Sigmoid colon (tissue), 7 donors: ENCODE results near the gene HIF1A. TPM values are rescaled to one million over a fixed set of nuclear protein-coding genes. Genes with fewer than 3 reads are reported as not detected.

ENCODE experiments used
- DNase-seq: peaks from one replicate; pipeline ENCODE4 v3.0.0-alpha.2; 2019
- H3K27ac ChIP-seq, 4 donors: fragments of 200-600 bp; sonication (generic); one replicate each; pipeline ENCODE4 v1.5.1; 2016 to 2019; ENCODE audit warnings: mild to moderate bottlenecking in 1 of 4
- H3K27me3 ChIP-seq, 3 donors: fragments of 200-600 bp; sonication (generic); one replicate each; pipeline ENCODE4 v1.5.1; 2019; ENCODE audit warnings: mild to moderate bottlenecking in 1 of 3
- H3K36me3 ChIP-seq, 4 donors: fragments of 200-600 bp; sonication (generic); one replicate each; pipeline ENCODE4 v1.5.1; 2016 to 2019
- H3K4me1 ChIP-seq, 4 donors: fragments of 200-600 bp; sonication (generic); one replicate each; pipeline ENCODE4 v1.5.1; 2017 to 2019
- H3K4me3 ChIP-seq, 4 donors: fragments of 200-600 bp; sonication (generic); one replicate each; pipeline ENCODE4 v1.5.1; 2017 to 2019; ENCODE audit warnings: mild to moderate bottlenecking in 2 of 4, moderate library complexity in 1 of 4
- H3K9me3 ChIP-seq, 4 donors: fragments of 200-600 bp in 3 of 4; sonication (generic) in 3 of 4; one replicate each; pipeline versions ENCODE4 v1.5.1 to v1.6.1; 2013 to 2019
- CTCF ChIP-seq, 4 experiments: fragments of 450-650 bp in 3 of 4; fragments of 200-600 bp in 1 of 4; IDR thresholded peaks; one replicate each; pipeline ENCODE4 v1.5.1; 2016 to 2019; ENCODE audit warnings: antibody characterized with exemption in 4 of 4, mild to moderate bottlenecking in 3 of 4, moderate library complexity in 2 of 4
- EP300 ChIP-seq, 4 donors: sonication (generic); formaldehyde crosslinking; IDR thresholded peaks; one replicate each; pipeline ENCODE4 v1.6.1; 2017; ENCODE audit warnings: antibody characterized with exemption in 4 of 4
- POLR2A ChIP-seq, 2 donors: fragments of 450-650 bp; IDR thresholded peaks; one replicate each; pipeline ENCODE4 v1.6.1; 2016; ENCODE audit warnings: antibody characterized with exemption in 2 of 2, mild to moderate bottlenecking in 2 of 2, moderate library complexity in 2 of 2
- POLR2AphosphoS5 ChIP-seq, 4 donors: sonication (generic); formaldehyde crosslinking; IDR thresholded peaks; one replicate each; pipeline ENCODE4 v1.6.1; 2017; ENCODE audit warnings: antibody characterized with exemption in 4 of 4
- WGBS, 2 donors: extraction: QIAGEN DNeasy Blood & Tissue Kit; methylation state at CpG; one replicate each; pipeline ENCODE4 v1.1.7; 2013; 5-methylcytosine and 5-hydroxymethylcytosine counted together
- intact Hi-C: fragments of 100-400 bp; cut with DNase I; formaldehyde crosslinking; loops from one replicate; pipeline ENCODE4 v1.15.1; 2023
- polyA plus RNA-seq, 3 donors: library from polyadenylated mRNA; stranded (reverse); fragments of 200-250 nt; gene quantifications; one replicate each; pipeline ENCODE4 v1.2.3, GENCODE V29; 2013
- total RNA-seq, 4 donors: library from RNA; depleted of rRNA; stranded (reverse); fragments of >200 nt; gene quantifications; one replicate each; pipeline ENCODE4 v1.1.0, GENCODE V29; 2016
- donor health status: healthy with polysubstance abuse.
- donor health status: Bipolar disorder and iron deficiency.
- donor health status: healthy.

HIF1A gene
- total and polyA plus RNA-seq, 7 donors, result 31.8 to 84.0 (median 61.7) TPM

- Histone ChIP-seq H3K27me3 (no peaks in the 10 kb centered on the region), H3K36me3 (no peaks in the 10 kb centered on the region), H3K4me1 (peaks cover 0 to 6% (median 3%) of the 10 kb centered on the region in 4 donors), H3K27ac (no peak overlapping the region), H3K9me3 (no peaks in the 10 kb centered on the region), H3K4me3 (no peak overlapping the region)
- DNase-seq, result no peak
- TF ChIP-seq POLR2A (IDR thresholded peaks at IDR 0.05) (no peak), POLR2AphosphoS5 (IDR thresholded peaks at IDR 0.05) (no peak), CTCF (IDR thresholded peaks at IDR 0.05) (no peak), EP300 (IDR thresholded peaks at IDR 0.05) (no peak)
- intact Hi-C loops, result loop anchor here (10.0 kb wide), 1 partner anchor 215 kb away; no protein-coding TSS in a partner anchor
- WGBS, 2 donors, result 58 to 63% methylated on average over 3 of the region's 3 CpGs
These were observed 5.3 kb upstream of the HIF1A start for GRCh38 chr14:61690039-61690438.

- no peak overlapping the region for H3K4me3 ChIP-seq
- H3K9me3 ChIP-seq, result no peaks in the 10 kb centered on the region
- no peaks in the 10 kb centered on the region for H3K27me3 ChIP-seq
- DNase-seq, result no peak
- WGBS, 2 donors, result 54 to 89% methylated on average over 2 of the region's 2 CpGs
- H3K36me3 ChIP-seq, result no peaks in the 10 kb centered on the region
- intact Hi-C loops, result loop anchor here (10.0 kb wide), 1 partner anchor 216 kb away; no protein-coding TSS in a partner anchor
- no peak overlapping the region for H3K27ac ChIP-seq
- peaks cover 0 to 6% (median 3%) of the 10 kb centered on the region in 4 donors for H3K4me1 ChIP-seq
- TF ChIP-seq EP300 (IDR thresholded peaks at IDR 0.05) (no peak), POLR2A (IDR thresholded peaks at IDR 0.05) (no peak), CTCF (IDR thresholded peaks at IDR 0.05) (no peak), POLR2AphosphoS5 (IDR thresholded peaks at IDR 0.05) (no peak)
These were observed 4.3 kb upstream of the HIF1A start for GRCh38 chr14:61690982-61691381.

GRCh38 chr14:61691495-61691894 lies 3.8 kb upstream of the HIF1A start:
- no peaks in the 10 kb centered on the region for H3K9me3 ChIP-seq
- no peak overlapping the region for H3K27ac ChIP-seq
- no peaks in the 10 kb centered on the region for H3K27me3 ChIP-seq
- H3K4me3 ChIP-seq, result no peak overlapping the region
- no peaks in the 10 kb centered on the region for H3K36me3 ChIP-seq
- TF ChIP-seq POLR2AphosphoS5 (IDR thresholded peaks at IDR 0.05) (no peak), POLR2A (IDR thresholded peaks at IDR 0.05) (no peak), CTCF (IDR thresholded peaks at IDR 0.05) (no peak), EP300 (IDR thresholded peaks at IDR 0.05) (no peak)
- intact Hi-C loops, result loop anchor here (10.0 kb wide), 1 partner anchor 217 kb away; no protein-coding TSS in a partner anchor
- DNase-seq, result no peak
- peaks cover 0 to 8% (median 3%) of the 10 kb centered on the region in 4 donors for H3K4me1 ChIP-seq

- DNase-seq, result no peak
- Histone ChIP-seq H3K9me3 (no peaks in the 10 kb centered on the region), H3K36me3 (no peaks in the 10 kb centered on the region), H3K4me1 (peaks cover 0 to 33% (median 24%) of the 10 kb centered on the region in 4 donors), H3K27ac (no peak overlapping the region), H3K4me3 (no peak overlapping the region), H3K27me3 (no peaks in the 10 kb centered on the region)
- no peak for TF ChIP-seq EP300 (IDR thresholded peaks at IDR 0.05)
- TF ChIP-seq POLR2A (IDR thresholded peaks at IDR 0.05), result no peak
- TF ChIP-seq CTCF (IDR thresholded peaks at IDR 0.05), result no peak
- TF ChIP-seq POLR2AphosphoS5 (IDR thresholded peaks at IDR 0.05), result no peak
- intact Hi-C loops, result loop anchor here (2.0 to 10.0 kb wide), 3 partner anchors 57 to 219 kb away; partner anchors contain the start of gene SNAPC1
- 91 to 95% methylated on average over 6 of the region's 6 CpGs for WGBS, 2 donors
These were observed 1.3 kb upstream of the HIF1A start for GRCh38 chr14:61694039-61694438.
